G401 (cell line): ENCODE results near the gene C5orf24. TPM values are rescaled to one million over a fixed set of nuclear protein-coding genes. Genes with fewer than 3 reads are reported as not detected.
"Not testable (repeated sequence)": the region's sequence is repeated elsewhere in the genome, so short reads cannot be mapped to it uniquely, and the experiment has no call there.

ENCODE experiments used
- DNase-seq: peaks from one replicate; pipeline ENCODE4 v3.0.0-alpha.2; 2015; ENCODE audit warnings: low spot score
- in situ Hi-C: cut with HindIII; loops from 2 replicates; pipeline ENCODE4 v1.10.0; 2016; ENCODE audit warnings: low sequenced_read_pairs, mixed read lengths
- total RNA-seq: library from RNA; depleted of rRNA; stranded (reverse); fragments of >200 nt; shearing (Covaris generic); gene quantifications from 2 replicates; pipeline ENCODE4 v1.2.3, GENCODE V29; 2014

The C5orf24 gene
- total RNA-seq, 1 experiment from 2014 or later: 22.7 TPM

DNA sequence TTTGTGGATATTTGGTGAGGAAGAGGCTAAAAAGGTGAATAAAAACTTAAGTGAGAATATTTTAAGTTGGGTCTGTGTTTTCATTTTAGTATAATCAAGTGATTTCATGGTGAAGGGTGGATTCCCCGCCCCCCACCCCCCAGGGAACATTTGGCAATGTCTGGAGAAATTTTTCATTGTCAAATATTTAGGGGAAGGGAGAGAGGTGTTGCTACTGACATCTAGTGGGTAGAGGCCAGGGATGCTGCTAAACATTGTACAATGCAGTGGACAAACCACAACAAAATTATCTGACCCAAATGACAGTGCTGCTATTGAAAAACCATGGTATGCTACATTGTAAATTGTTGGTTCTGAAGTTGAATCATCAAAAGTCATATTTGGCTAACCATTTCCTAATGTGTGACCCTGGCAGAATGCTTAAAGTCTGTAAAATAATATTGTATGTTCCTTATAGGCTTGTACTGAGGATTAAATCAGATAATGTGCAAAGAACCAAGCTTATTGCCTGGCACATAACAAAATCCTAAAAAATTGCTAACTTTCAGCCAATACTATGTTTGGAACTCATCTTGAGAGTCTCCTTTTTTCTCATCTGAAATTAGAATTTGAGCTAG, 5.6 kb downstream of the C5orf24 start:
- DNase-seq: peak; percentile 44
- in situ Hi-C loops: no loop called here

DNA sequence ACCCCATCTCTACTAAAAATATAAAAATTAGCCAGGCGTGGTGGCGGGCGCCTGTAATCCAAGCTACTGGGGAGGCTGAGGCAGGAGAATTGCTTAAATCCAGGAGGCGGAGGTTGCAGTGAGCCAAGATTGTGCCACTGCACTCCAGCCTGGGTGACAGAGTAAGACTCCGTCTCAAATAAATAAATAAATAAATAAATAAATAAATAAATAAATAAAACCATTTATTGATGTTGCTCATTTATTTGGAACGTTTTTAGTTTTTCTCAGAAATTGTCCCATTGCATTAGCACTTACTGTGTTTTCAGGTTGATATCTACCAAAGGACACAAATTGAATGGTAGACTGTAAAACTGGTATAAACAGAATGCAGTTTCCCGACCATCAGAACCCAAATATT, 10.7 kb downstream of the C5orf24 start:
- DNase-seq, in situ Hi-C loops: not testable (repeated sequence)

- peak; percentile 59 for DNase-seq
Observed at GRCh38 chr5:134857401-134857800, 11.6 kb downstream of the C5orf24 start.

DNA sequence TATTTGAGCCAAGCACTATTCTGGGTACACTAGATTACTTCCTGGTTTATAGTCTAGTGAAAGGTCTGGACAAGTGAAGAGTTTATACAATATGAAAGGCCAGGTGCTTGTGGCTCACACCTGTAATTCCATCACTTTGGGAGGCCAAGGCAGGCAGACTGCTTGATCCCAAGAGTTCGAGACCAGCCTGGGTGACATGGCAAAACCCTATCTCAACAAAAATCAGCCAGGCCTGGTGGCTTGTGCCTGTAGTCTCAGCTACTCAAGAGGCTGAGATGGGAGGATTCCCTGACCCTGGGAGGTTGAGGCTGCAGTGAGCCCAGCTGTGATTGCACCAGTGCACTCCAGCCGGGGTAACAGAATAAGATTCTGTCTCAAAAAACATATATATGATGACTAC, 18.9 kb downstream of the C5orf24 start:
- in situ Hi-C loops: no loop called here
- no peak for DNase-seq

More at GRCh38 chr5:134857401-134857800, 11.6 kb downstream of the C5orf24 start:
- in situ Hi-C loops: no loop called here

GRCh38 chr5:134873494-134873893, 27.7 kb downstream of the C5orf24 start:
- DNase-seq: peak; percentile 14
- in situ Hi-C loops: no loop called here

GRCh38 chr5:134873987-134874830, 28.4 kb downstream of the C5orf24 start, which contains the start of gene TXNDC15:
TXNDC15 (plus strand) TSS chr5:134874371; CDS start chr5:134874428, 57 bp downstream.
- DNase-seq: peak; percentile 85
- in situ Hi-C loops: no loop called here

- DNase-seq: peak; percentile 86
Observed at GRCh38 chr5:134874831-134875655, 29.3 kb downstream of the C5orf24 start.

GRCh38 chr5:134877159-134877558, 31.4 kb downstream of the C5orf24 start:
- in situ Hi-C loops: no loop called here
- DNase-seq: no peak

More at GRCh38 chr5:134874831-134875655, 29.3 kb downstream of the C5orf24 start:
- in situ Hi-C loops: no loop called here

DNA sequence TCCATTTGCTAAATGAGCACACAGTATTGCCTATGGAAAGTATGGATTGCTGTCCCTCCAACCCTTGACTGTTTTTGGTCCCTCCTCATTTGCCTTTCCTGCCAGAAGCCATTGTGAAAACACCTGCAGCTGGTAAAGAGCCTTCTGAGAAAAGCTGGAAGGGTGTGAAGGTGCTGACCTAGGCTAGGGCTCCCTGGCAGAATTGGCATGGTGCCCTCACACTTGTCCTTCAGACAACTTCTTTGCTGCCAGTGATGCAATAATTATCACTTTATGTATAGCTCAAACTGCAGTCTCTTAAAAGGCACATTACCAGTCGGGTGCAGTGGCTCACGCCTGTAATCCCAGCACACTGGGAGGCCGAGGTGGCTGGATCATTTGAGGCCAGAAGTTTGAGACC, 32.6 kb downstream of the C5orf24 start:
- DNase-seq: no peak
- in situ Hi-C loops: no loop called here

DNA sequence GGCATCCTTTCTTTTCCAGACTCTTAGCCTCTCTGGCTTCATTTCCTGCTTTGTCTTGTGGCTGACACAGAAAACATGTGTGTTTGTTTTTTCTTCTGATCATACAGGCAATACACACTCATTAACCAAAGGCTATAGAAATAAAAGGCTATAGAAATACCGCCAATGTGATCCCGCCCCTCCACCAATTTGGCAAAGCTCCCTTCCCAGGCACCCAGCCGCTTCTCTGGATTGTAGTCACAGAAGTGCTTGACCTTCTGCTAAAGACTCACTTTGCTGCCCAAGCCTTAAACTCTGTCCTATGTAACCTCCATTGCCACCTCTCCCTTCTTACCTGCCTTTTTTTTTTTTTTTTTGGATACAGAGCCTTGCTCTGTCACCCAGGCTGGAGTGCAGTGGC, 33.7 kb downstream of the C5orf24 start:
- no peak for DNase-seq
- in situ Hi-C loops: no loop called here

- in situ Hi-C loops, DNase-seq: not testable (repeated sequence)
Observed at GRCh38 chr5:134880937-134881336, 35.2 kb downstream of the C5orf24 start.

- in situ Hi-C loops, DNase-seq: not testable (repeated sequence)
Observed at GRCh38 chr5:134881711-134882110, 35.9 kb downstream of the C5orf24 start.

GRCh38 chr5:134887593-134888159, 41.9 kb downstream of the C5orf24 start:
- in situ Hi-C loops: no loop called here
- no peak for DNase-seq

GRCh38 chr5:134889335-134889734, 43.6 kb downstream of the C5orf24 start:
- in situ Hi-C loops: no loop called here
- DNase-seq: no peak

GRCh38 chr5:134891473-134891872, 45.7 kb downstream of the C5orf24 start:
- DNase-seq: no peak
- in situ Hi-C loops: no loop called here

GRCh38 chr5:134892282-134892681, 46.5 kb downstream of the C5orf24 start:
- DNase-seq: no peak
- in situ Hi-C loops: no loop called here

- DNase-seq: no peak
- in situ Hi-C loops: no loop called here
Observed at GRCh38 chr5:134892926-134893325, 47.2 kb downstream of the C5orf24 start.

DNA sequence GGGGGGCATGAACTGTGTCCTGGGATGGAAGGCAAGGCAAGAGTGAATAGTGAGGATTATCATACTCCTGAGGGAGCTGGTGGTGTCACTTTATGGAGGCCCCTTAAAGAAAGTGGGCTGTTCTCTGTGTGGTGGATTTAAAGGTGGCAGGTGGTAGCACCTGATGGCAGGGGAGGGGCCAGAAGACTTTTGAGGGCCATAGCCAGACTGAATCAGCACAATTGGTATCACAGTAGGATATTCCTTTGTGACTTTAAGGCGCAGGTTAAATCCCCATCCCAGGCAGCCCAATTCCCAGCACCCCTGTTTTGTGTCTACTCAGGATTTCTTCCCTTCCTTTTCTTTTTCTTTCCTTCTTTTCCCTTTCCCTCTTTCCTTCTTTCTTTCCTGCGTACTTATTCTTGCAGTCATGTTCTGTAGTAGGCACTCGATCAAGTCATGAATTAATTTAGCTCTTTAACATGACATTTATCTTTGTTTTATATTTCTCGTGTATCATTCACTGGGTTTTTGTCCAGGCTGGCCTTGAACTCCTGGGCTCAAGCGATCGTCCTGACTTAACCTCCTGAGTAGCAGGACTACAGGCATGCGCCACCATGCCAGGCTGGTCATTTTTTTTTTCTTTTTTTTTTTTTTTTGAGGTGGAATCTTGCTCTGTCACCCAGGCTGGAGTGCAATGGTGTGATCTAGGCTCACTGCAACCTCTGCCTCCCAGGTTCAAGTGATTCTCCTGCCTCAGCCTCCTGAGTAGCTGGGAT, 48.2 kb downstream of the C5orf24 start:
- no peak for DNase-seq
- in situ Hi-C loops: no loop called here
